ENCODE data around the gene PCSK2.

Gene PCSK2

DNA sequence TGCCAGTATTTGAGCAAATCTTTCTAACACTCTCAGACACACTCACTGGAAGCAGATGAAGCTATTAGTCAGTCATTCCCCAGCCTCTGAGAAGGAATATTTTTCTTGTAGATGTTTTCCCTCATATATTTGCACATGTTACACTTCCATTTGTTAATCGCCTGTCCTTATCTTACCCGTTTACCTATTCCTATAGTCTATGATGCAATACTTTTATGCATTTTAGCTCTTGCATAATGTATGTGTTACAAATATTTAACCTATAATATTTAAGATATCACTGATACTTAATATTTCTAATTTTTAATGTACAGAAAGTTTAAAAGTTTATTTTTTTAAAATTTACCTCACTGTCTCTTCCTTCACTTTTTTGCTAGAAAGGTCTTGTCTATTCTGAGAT lies 71.9 kb downstream of the PCSK2 start:
- no peaks in the 10 kb centered on the region for H3K36me3 ChIP-seq (ENCODE audit: control insufficient read depth, low read length)
- no peak overlapping the region for H3K4me2 ChIP-seq (ENCODE audit: low read length)
- no peaks in the 10 kb centered on the region for H4K20me1 ChIP-seq (ENCODE audit: control insufficient read depth, insufficient read depth, low read depth, low read length)
- H3K9me3 ChIP-seq (ENCODE audit: control insufficient read depth, insufficient read depth, low read length) = no peaks in the 10 kb centered on the region
- no peaks in the 10 kb centered on the region for H3K4me1 ChIP-seq (ENCODE audit: control insufficient read depth, low read length)
- no peaks in the 10 kb centered on the region for H3K79me2 ChIP-seq (ENCODE audit: control insufficient read depth, low read length)
- H3K27ac ChIP-seq (ENCODE audit: low read depth, low read length) = no peak overlapping the region
- TF ChIP-seq EZH2phosphoT487 (IDR thresholded peaks at IDR 0.05; ENCODE audit: borderline replicate concordance, low read length) = no peak
- TF ChIP-seq, protein P1, sequence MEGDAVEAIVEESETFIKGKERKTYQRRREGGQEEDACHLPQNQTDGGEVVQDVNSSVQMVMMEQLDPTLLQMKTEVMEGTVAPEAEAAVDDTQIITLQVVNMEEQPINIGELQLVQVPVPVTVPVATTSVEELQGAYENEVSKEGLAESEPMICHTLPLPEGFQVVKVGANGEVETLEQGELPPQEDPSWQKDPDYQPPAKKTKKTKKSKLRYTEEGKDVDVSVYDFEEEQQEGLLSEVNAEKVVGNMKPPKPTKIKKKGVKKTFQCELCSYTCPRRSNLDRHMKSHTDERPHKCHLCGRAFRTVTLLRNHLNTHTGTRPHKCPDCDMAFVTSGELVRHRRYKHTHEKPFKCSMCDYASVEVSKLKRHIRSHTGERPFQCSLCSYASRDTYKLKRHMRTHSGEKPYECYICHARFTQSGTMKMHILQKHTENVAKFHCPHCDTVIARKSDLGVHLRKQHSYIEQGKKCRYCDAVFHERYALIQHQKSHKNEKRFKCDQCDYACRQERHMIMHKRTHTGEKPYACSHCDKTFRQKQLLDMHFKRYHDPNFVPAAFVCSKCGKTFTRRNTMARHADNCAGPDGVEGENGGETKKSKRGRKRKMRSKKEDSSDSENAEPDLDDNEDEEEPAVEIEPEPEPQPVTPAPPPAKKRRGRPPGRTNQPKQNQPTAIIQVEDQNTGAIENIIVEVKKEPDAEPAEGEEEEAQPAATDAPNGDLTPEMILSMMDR (IDR thresholded peaks at IDR 0.05; ENCODE audit: low read depth, low read length, poor library complexity, severe bottlenecking) = no peak
- no peak overlapping the region for H3K4me3 ChIP-seq (ENCODE audit: low read length)
- H3K27me3 ChIP-seq (ENCODE audit: control insufficient read depth, low read length) = no peaks in the 10 kb centered on the region
- no peaks in the 10 kb centered on the region for H3F3A ChIP-seq (ENCODE audit: control insufficient read depth, insufficient read depth)
- H3K9me2 ChIP-seq (replicated peaks; ENCODE audit: control insufficient read depth, low read length) = no peaks in the 10 kb centered on the region

DNA sequence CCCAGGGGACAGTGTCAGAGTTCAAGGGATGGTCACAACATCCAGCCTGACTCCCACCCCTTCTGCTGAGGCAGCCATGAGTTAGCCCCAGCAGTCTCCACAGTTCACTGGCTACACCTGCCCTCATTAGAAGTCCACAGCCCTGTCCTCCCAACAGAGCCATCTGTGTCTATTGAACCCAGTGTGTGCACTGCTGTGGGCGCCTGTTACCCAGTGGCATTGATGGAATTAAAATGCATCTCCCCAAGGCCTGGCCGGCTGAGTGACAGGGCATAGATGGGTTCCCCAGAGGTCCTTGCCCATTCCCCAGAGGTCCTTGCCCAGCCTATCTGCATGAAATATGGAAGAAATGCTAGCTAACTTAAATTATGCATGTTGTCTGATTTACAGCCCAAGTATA lies 73.3 kb downstream of the PCSK2 start:
- H3K36me3 ChIP-seq (ENCODE audit: control insufficient read depth, low read length) = no peaks in the 10 kb centered on the region
- no peaks in the 10 kb centered on the region for H3K79me2 ChIP-seq (ENCODE audit: control insufficient read depth, low read length)
- no peaks in the 10 kb centered on the region for H3K27me3 ChIP-seq (ENCODE audit: control insufficient read depth, low read length)
- H3K4me3 ChIP-seq (ENCODE audit: low read length) = no peak overlapping the region
- no peak overlapping the region for H3K4me2 ChIP-seq (ENCODE audit: low read length)
- no peak overlapping the region for H3K27ac ChIP-seq (ENCODE audit: low read depth, low read length)
- no peaks in the 10 kb centered on the region for H4K20me1 ChIP-seq (ENCODE audit: control insufficient read depth, insufficient read depth, low read depth, low read length)
- H3K4me1 ChIP-seq (ENCODE audit: control insufficient read depth, low read length) = no peaks in the 10 kb centered on the region
- TF ChIP-seq EZH2phosphoT487 (IDR thresholded peaks at IDR 0.05; ENCODE audit: borderline replicate concordance, low read length) = no peak
- TF ChIP-seq, protein P1 (IDR thresholded peaks at IDR 0.05; ENCODE audit: low read depth, low read length, poor library complexity, severe bottlenecking) = no peak
- H3F3A ChIP-seq (ENCODE audit: control insufficient read depth, insufficient read depth) = no peaks in the 10 kb centered on the region
- no peaks in the 10 kb centered on the region for H3K9me3 ChIP-seq (ENCODE audit: control insufficient read depth, insufficient read depth, low read length)
- H3K9me2 ChIP-seq (replicated peaks; ENCODE audit: control insufficient read depth, low read length) = no peaks in the 10 kb centered on the region

DNA sequence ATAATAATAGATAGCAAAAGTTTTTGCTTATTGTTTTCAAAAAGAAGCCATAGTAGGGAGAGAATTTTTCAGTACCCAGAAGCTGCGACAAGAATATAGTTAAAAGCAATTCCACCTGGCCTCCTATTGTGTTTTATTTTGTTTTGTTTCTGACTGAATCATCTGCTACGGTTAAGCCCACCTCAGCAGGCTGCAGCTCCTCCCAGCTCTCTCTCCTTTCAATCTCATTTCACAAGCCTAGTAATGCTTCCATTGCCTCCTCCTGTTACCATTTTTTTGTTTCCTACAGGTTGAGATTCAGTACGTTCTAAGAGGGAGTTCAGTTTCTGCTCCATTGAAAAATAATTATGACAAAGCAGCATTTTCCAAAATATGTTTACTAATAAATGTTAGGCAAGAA lies 77.9 kb downstream of the PCSK2 start:
- Histone ChIP-seq H3K9me2 (replicated peaks; ENCODE audit: control insufficient read depth, low read length) (no peaks in the 10 kb centered on the region), H3K27ac (ENCODE audit: low read depth, low read length) (no peak overlapping the region), H3K36me3 (ENCODE audit: control insufficient read depth, low read length) (no peaks in the 10 kb centered on the region), H3K4me1 (ENCODE audit: control insufficient read depth, low read length) (no peaks in the 10 kb centered on the region), H3K27me3 (ENCODE audit: control insufficient read depth, low read length) (no peaks in the 10 kb centered on the region), H3F3A (ENCODE audit: control insufficient read depth, insufficient read depth) (no peaks in the 10 kb centered on the region), H3K4me3 (ENCODE audit: low read length) (no peak overlapping the region), H4K20me1 (ENCODE audit: control insufficient read depth, insufficient read depth, low read depth, low read length) (no peaks in the 10 kb centered on the region), H3K79me2 (ENCODE audit: control insufficient read depth, low read length) (no peaks in the 10 kb centered on the region), H3K9me3 (ENCODE audit: control insufficient read depth, insufficient read depth, low read length) (no peaks in the 10 kb centered on the region), H3K4me2 (ENCODE audit: low read length) (no peak overlapping the region)
- TF ChIP-seq EZH2phosphoT487 (IDR thresholded peaks at IDR 0.05; ENCODE audit: borderline replicate concordance, low read length) = no peak

DNA sequence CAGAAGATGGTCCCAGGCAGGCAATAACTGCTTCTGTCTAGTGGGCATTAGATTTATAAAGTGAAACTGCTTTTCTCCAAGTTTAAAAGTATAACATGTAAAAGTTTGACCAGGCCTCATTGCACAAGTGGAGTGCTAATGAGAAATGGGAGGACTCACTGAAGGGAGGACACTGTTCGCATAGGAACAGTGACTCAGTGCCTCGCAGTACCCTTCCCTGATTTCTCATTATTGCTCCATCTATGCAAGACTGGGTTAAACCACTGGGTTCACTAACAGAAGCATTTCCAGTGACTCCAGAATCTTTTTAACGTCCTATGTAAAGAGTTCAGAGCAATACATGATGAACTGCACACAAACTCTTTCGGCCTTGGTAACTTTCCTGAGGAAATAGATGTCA lies 79.6 kb downstream of the PCSK2 start:
- Histone ChIP-seq H3K36me3 (ENCODE audit: control insufficient read depth, low read length) (no peaks in the 10 kb centered on the region), H3K27me3 (ENCODE audit: control insufficient read depth, low read length) (no peaks in the 10 kb centered on the region)

More for the DNA sequence above, 79.6 kb downstream of the PCSK2 start:
- H3K9me2 ChIP-seq (replicated peaks; ENCODE audit: control insufficient read depth, low read length) = no peaks in the 10 kb centered on the region
- H3F3A ChIP-seq (ENCODE audit: control insufficient read depth, insufficient read depth) = no peaks in the 10 kb centered on the region
- H3K4me3 ChIP-seq (ENCODE audit: low read length) = no peak overlapping the region
- H3K4me2 ChIP-seq (ENCODE audit: low read length) = no peak overlapping the region
- TF ChIP-seq, protein P1 (IDR thresholded peaks at IDR 0.05; ENCODE audit: low read depth, low read length, poor library complexity, severe bottlenecking) = no peak
- TF ChIP-seq EZH2phosphoT487 (IDR thresholded peaks at IDR 0.05; ENCODE audit: borderline replicate concordance, low read length) = no peak
- no peak overlapping the region for H3K27ac ChIP-seq (ENCODE audit: low read depth, low read length)
- no peaks in the 10 kb centered on the region for H4K20me1 ChIP-seq (ENCODE audit: control insufficient read depth, insufficient read depth, low read depth, low read length)
- no peaks in the 10 kb centered on the region for H3K79me2 ChIP-seq (ENCODE audit: control insufficient read depth, low read length)
- H3K4me1 ChIP-seq (ENCODE audit: control insufficient read depth, low read length) = no peaks in the 10 kb centered on the region
- no peaks in the 10 kb centered on the region for H3K9me3 ChIP-seq (ENCODE audit: control insufficient read depth, insufficient read depth, low read length)
